ENCODE results near the gene SLC25A10. TPM values are rescaled to one million over a fixed set of nuclear protein-coding genes. Genes with fewer than 3 reads are reported as not detected.

SLC25A10 gene
- total RNA-seq, 1 experiment from 2014 or later = 30.9 TPM

- Histone ChIP-seq H2BK120ac (ENCODE audit: low read depth, low read length, poor library complexity, severe bottlenecking) (no peak overlapping the region), H3K18ac (ENCODE audit: insufficient read length, low read depth, low read length) (no peak overlapping the region), H3K9me3 (ENCODE audit: control insufficient read depth, low read depth, low read length) (no peaks in the 10 kb centered on the region), H3K9ac (ENCODE audit: extremely low read depth, insufficient read length, low read length) (peak overlapping the region; percentile 25), H3K79me1 (ENCODE audit: insufficient read depth, low read depth, low read length, poor library complexity, severe bottlenecking) (no peaks in the 10 kb centered on the region), H3K27me3 (ENCODE audit: insufficient read depth, low read length) (no peaks in the 10 kb centered on the region), H3K4me1 (ENCODE audit: insufficient read depth, low read length) (no peaks in the 10 kb centered on the region; the same call in 1 of the 2 replicates), H3T11ph (ENCODE audit: low read length) (no peak overlapping the region), H3K4me2 (ENCODE audit: insufficient read depth, insufficient read length, low read length) (peak overlapping the region; percentile 62), H2AK5ac (ENCODE audit: insufficient read length, low read length) (no peak overlapping the region), H2BK5ac (ENCODE audit: insufficient read length, low read length) (no peak overlapping the region), H4K20me1 (ENCODE audit: control insufficient read depth, insufficient read depth, insufficient read length) (no peaks in the 10 kb centered on the region), H3K79me2 (ENCODE audit: insufficient read depth, low read length) (no peaks in the 10 kb centered on the region; the same call in 1 of the 2 replicates), H2BK15ac (ENCODE audit: low read depth, low read length) (no peak overlapping the region), H2BK12ac (ENCODE audit: insufficient read length, low read depth, low read length) (no peak overlapping the region), H2AFZ (ENCODE audit: low read length) (no peak overlapping the region), H4K8ac (replicated peaks; ENCODE audit: insufficient read length, low read depth, low read length) (no peak overlapping the region), H4K91ac (ENCODE audit: insufficient read length, low read depth, low read length) (no peak overlapping the region), H2BK20ac (ENCODE audit: low read depth, low read length, poor library complexity, severe bottlenecking) (no peak overlapping the region), H3K4ac (ENCODE audit: low read depth, low read length) (no peak overlapping the region), H3K23ac (ENCODE audit: insufficient read length, low read depth, low read length) (no peak overlapping the region), H3K56ac (ENCODE audit: insufficient read length, low read depth, low read length) (no peak overlapping the region), H3K14ac (ENCODE audit: insufficient read depth, low read length) (no peak overlapping the region), H3K27ac (ENCODE audit: insufficient read length, low read depth, low read length) (no peak overlapping the region), H3K23me2 (ENCODE audit: insufficient read length, low read depth, low read length, poor library complexity, severe bottlenecking) (peaks cover 20% of the 10 kb centered on the region), H4K5ac (ENCODE audit: insufficient read length, low read depth, low read length) (no peak overlapping the region)
- no peak for TF ChIP-seq CTCF (conservative IDR thresholded peaks at IDR 0.05)
- Mint-ChIP-seq H3K4me3 (peak overlapping the region; percentile 75 to 95), H3K27me3 (ENCODE audit: low read depth) (no peaks in the 10 kb centered on the region; the same call in 1 of the 2 replicates), H3K9me3 (no peaks in the 10 kb centered on the region; a peak in 1 of 5 replicates), H3K36me3 (ENCODE audit: insufficient read depth in 1 of 3, low read depth in 3 of 3) (peaks cover 6 to 20% (median 10%) of the 10 kb centered on the region in 3 experiments), H3K4me1 (peaks cover 24% of the 10 kb centered on the region in 2 experiments), H3K27ac (peak overlapping the region in 2 of 3 experiments; percentile 59 to 92; a peak in 5 of 7 replicates)
- no CpG with 5 or more reads among the region's 18 CpGs for WGBS (ENCODE audit: extremely low coverage, insufficient read length, low lambda C conversion rate)
- no peak for DNase-seq
Observed at GRCh38 chr17:81713004-81713555, 996 bp downstream of the SLC25A10 start.
